ENCODE data around the gene PDGFA. TPM values are rescaled to one million over a fixed set of nuclear protein-coding genes. Genes with fewer than 3 reads are reported as not detected.

The PDGFA gene
- total RNA-seq, 1 experiment from 2014 or later: 23.6 TPM

GRCh38 chr7:539731-540411 lies 20.2 kb upstream of the PDGFA start:
- no TSS peak for BruUV-seq (replicated peaks)
- no peak overlapping the region for H2AFZ ChIP-seq
- peaks cover 48% of the 10 kb centered on the region for H3F3A ChIP-seq (ENCODE audit: insufficient read depth, low read depth)
- DNase-seq: peak; percentile 95 to 100
- H3K27me3 ChIP-seq (ENCODE audit: insufficient read depth, low read depth): no peaks in the 10 kb centered on the region
- intact Hi-C loops (cut with micrococcal nuclease; ENCODE audit: unreplicated experiment): loop anchor here (1.0 to 5.0 kb wide), 4 partner anchors 21 to 292 kb away; partner anchors contain the start of genes PDGFA and SUN1
- no peaks in the 10 kb centered on the region for H3K36me3 ChIP-seq (ENCODE audit: low read depth)
- no peak for TF ChIP-seq CTCF (conservative IDR thresholded peaks at IDR 0.05)
- no peak for TF ChIP-seq EZH2 (IDR thresholded peaks at IDR 0.05; ENCODE audit: low read depth)
- no peak overlapping the region for H3K4me3 ChIP-seq
- POLR2A ChIA-PET (ENCODE audit: unreplicated experiment): interaction anchor here (0.5 to 1.4 kb wide), 3 partner anchors 13 to 139 kb away, joined by 3 to 13 read pairs (median 6); partner anchors contain the start of gene PDGFA
- no peaks in the 10 kb centered on the region for H3K9me3 ChIP-seq (ENCODE audit: insufficient read depth, low read depth)
- H3K4me1 ChIP-seq (replicated peaks; ENCODE audit: insufficient read depth): peaks cover 69% of the 10 kb centered on the region
- H3K4me2 ChIP-seq: peak overlapping the region; percentile 63
- H3K27ac ChIP-seq: peak overlapping the region; percentile 40
- H4K20me1 ChIP-seq (ENCODE audit: insufficient read depth): no peaks in the 10 kb centered on the region
- H3K79me2 ChIP-seq (ENCODE audit: low read depth): no peaks in the 10 kb centered on the region
- no peaks in the 10 kb centered on the region for H3K9me2 ChIP-seq (ENCODE audit: insufficient read depth)
- CTCF ChIA-PET: interaction anchor here (0.6 kb wide), 1 partner anchor 167 kb away, joined by 4 read pairs; no protein-coding TSS in a partner anchor

- Histone ChIP-seq H3F3A (ENCODE audit: insufficient read depth, low read depth) (peaks cover 49% of the 10 kb centered on the region), H3K4me3 (peak overlapping the region; percentile 60), H3K9me2 (ENCODE audit: insufficient read depth) (no peaks in the 10 kb centered on the region), H3K27ac (peak overlapping the region; percentile 99), H3K4me2 (peak overlapping the region; percentile 84), H3K4me1 (replicated peaks; ENCODE audit: insufficient read depth) (peaks cover 62% of the 10 kb centered on the region), H3K36me3 (ENCODE audit: low read depth) (no peaks in the 10 kb centered on the region), H2AFZ (0 out of 2 replicates have a peak overlapping the region, but pooled peaks have one; percentile 9), H3K79me2 (ENCODE audit: low read depth) (no peaks in the 10 kb centered on the region), H4K20me1 (ENCODE audit: insufficient read depth) (no peaks in the 10 kb centered on the region), H3K9me3 (ENCODE audit: insufficient read depth, low read depth) (no peaks in the 10 kb centered on the region), H3K27me3 (ENCODE audit: insufficient read depth, low read depth) (no peaks in the 10 kb centered on the region)
- CTCF ChIA-PET: interaction anchor here (0.6 to 0.7 kb wide), 3 partner anchors 80 to 206 kb away, joined by 4 to 12 read pairs (median 4); no protein-coding TSS in a partner anchor
- POLR2A ChIA-PET (ENCODE audit: unreplicated experiment): interaction anchor here (0.5 to 1.4 kb wide), 4 partner anchors 9 to 140 kb away, joined by 3 to 13 read pairs (median 5); partner anchors contain the start of gene PDGFA
- no peak for TF ChIP-seq EZH2 (IDR thresholded peaks at IDR 0.05; ENCODE audit: low read depth)
- TF ChIP-seq CTCF (conservative IDR thresholded peaks at IDR 0.05): no peak; the same call in 1 of the 2 replicates
- TSS peak; percentile 78 for BruUV-seq (replicated peaks)
- DNase-seq: peak; percentile 89 to 92
- intact Hi-C loops (cut with micrococcal nuclease; ENCODE audit: unreplicated experiment): loop anchor here (1.0 to 5.0 kb wide), 6 partner anchors 13 to 293 kb away; partner anchors contain the start of genes PDGFA and SUN1
Measured at GRCh38 chr7:538764-539685, 19.4 kb upstream of the PDGFA start.
